ENCODE data around the gene RPTOR.

- TF ChIP-seq CTCF (IDR thresholded peaks at IDR 0.05; ENCODE audit: poor library complexity, severe bottlenecking) (no peak), TAF1 (IDR thresholded peaks at IDR 0.05; ENCODE audit: low read depth) (no peak), REST (IDR thresholded peaks at IDR 0.05; ENCODE audit: borderline replicate concordance) (no peak), EP300 (conservative IDR thresholded peaks at IDR 0.05; ENCODE audit: poor library complexity, severe bottlenecking) (no peak), EZH2 (IDR thresholded peaks at IDR 0.05; ENCODE audit: borderline replicate concordance, insufficient read depth, low read length, poor library complexity, severe bottlenecking) (no peak), RAD21 (conservative IDR thresholded peaks at IDR 0.05) (no peak)
These were observed 56.5 kb downstream of the RPTOR start for GRCh38 chr17:80601146-80601545.
